Mesenchymal stem cell (in vitro differentiated cells and primary cell): ENCODE measurements around the gene ZNRF2. TPM values are rescaled to one million over a fixed set of nuclear protein-coding genes. Genes with fewer than 3 reads are reported as not detected.
A peak's percentile ranks its signal among the peaks of the same experiment; 100 is the strongest.

Experiments
- DNase-seq: peaks from one replicate; pipeline ENCODE4 v3.0.0-alpha.2; 2013
- H2AFZ ChIP-seq: one replicate; pipeline ENCODE4 v1.6.1; 2013; ENCODE audit warnings: low read depth, mild to moderate bottlenecking, control low read depth, inconsistent platforms, low read length, moderate library complexity
- H2AK5ac ChIP-seq: 2 replicates; pipeline ENCODE4 v1.6.1; 2013; ENCODE audit warnings: low read length, moderate library complexity, mild to moderate bottlenecking, inconsistent platforms; ENCODE audit not compliant: severe bottlenecking
- H2BK120ac ChIP-seq: one replicate; pipeline ENCODE4 v1.6.1; 2013; ENCODE audit warnings: low read depth, mild to moderate bottlenecking, inconsistent platforms, low read length, moderate library complexity
- H2BK12ac ChIP-seq, 2 experiments: one replicate each; pipeline ENCODE4 v1.6.1; 2013; ENCODE audit warnings: inconsistent platforms in 2 of 2, low read length in 2 of 2, mild to moderate bottlenecking in 2 of 2, moderate library complexity in 2 of 2, control low read depth in 1 of 2
- H2BK15ac ChIP-seq: one replicate; pipeline ENCODE4 v1.6.1; 2013; ENCODE audit warnings: mild to moderate bottlenecking, low read depth, inconsistent platforms; ENCODE audit not compliant: poor library complexity, severe bottlenecking
- H2BK5ac ChIP-seq: 2 replicates; pipeline ENCODE4 v1.6.1; 2013; ENCODE audit warnings: low read depth, mild to moderate bottlenecking, low read length, control low read depth, inconsistent platforms; ENCODE audit not compliant: poor library complexity, severe bottlenecking
- H3K14ac ChIP-seq, 2 experiments: one replicate each; pipeline ENCODE4 v1.6.1; 2013; ENCODE audit warnings: inconsistent platforms in 2 of 2, low read length in 2 of 2, control low read depth in 1 of 2, mild to moderate bottlenecking in 1 of 2, moderate library complexity in 1 of 2
- H3K18ac ChIP-seq, 2 experiments: one replicate each; pipeline ENCODE4 v1.6.1; 2013; ENCODE audit warnings: inconsistent platforms in 2 of 2, low read length in 2 of 2, control low read depth in 1 of 2, low read depth in 1 of 2, mild to moderate bottlenecking in 1 of 2
- H3K23ac ChIP-seq, 2 experiments: one replicate each; pipeline ENCODE4 v1.6.1; 2013; ENCODE audit warnings: inconsistent platforms in 2 of 2, low read length in 2 of 2, mild to moderate bottlenecking in 2 of 2, moderate library complexity in 2 of 2, control low read depth in 1 of 2
- H3K27ac ChIP-seq: 2 replicates; pipeline ENCODE4 v1.5.1; 2013; ENCODE audit warnings: mild to moderate bottlenecking, moderate library complexity, low read length, control low read depth, inconsistent platforms; ENCODE audit not compliant: poor library complexity, severe bottlenecking
- H3K27me3 ChIP-seq, 2 experiments: 2 replicates each; pipeline versions ENCODE4 v1.6.1 to v1.7.0; 2013; ENCODE audit warnings: low read length in 2 of 2, mild to moderate bottlenecking in 2 of 2, moderate library complexity in 2 of 2, control low read depth in 1 of 2, inconsistent platforms in 1 of 2; ENCODE audit not compliant: control insufficient read depth in 1 of 2, insufficient read depth in 1 of 2
- H3K36me3 ChIP-seq, 2 experiments: 2 replicates each; pipeline versions ENCODE4 v1.6.1 to v1.7.0; 2013; ENCODE audit warnings: low read length in 2 of 2, control low read depth in 1 of 2, inconsistent platforms in 1 of 2, low read depth in 1 of 2, mild to moderate bottlenecking in 1 of 2; ENCODE audit not compliant: insufficient read depth in 2 of 2, control insufficient read depth in 1 of 2
- H3K4ac ChIP-seq, 2 experiments: one replicate each; pipeline ENCODE4 v1.6.1; 2013; ENCODE audit warnings: inconsistent platforms in 2 of 2, low read length in 2 of 2, mild to moderate bottlenecking in 2 of 2, moderate library complexity in 2 of 2, control low read depth in 1 of 2, low read depth in 1 of 2
- H3K4me1 ChIP-seq: 2 replicates; pipeline ENCODE4 v1.6.1; 2013; ENCODE audit warnings: low read depth, low read length, control low read depth; ENCODE audit not compliant: control insufficient read depth, insufficient read depth
- H3K4me2 ChIP-seq: 2 replicates; pipeline ENCODE4 v1.6.1; 2013; ENCODE audit warnings: low read length, mild to moderate bottlenecking, inconsistent platforms; ENCODE audit not compliant: poor library complexity, severe bottlenecking
- H3K4me3 ChIP-seq, 2 experiments: 2 replicates each; pipeline versions ENCODE4 v1.5.1 to v1.7.0; 2013; ENCODE audit warnings: low read length in 2 of 2, mild to moderate bottlenecking in 2 of 2, control low read depth in 1 of 2, low read depth in 1 of 2; ENCODE audit not compliant: insufficient read depth in 1 of 2
- H3K79me1 ChIP-seq: replicated peaks from 2 replicates; pipeline ENCODE4 v1.6.1; 2013; ENCODE audit warnings: mild to moderate bottlenecking, control low read depth, low read length, inconsistent platforms; ENCODE audit not compliant: poor library complexity, severe bottlenecking
- H3K9ac ChIP-seq: 2 replicates; pipeline ENCODE4 v1.7.0; 2013; ENCODE audit warnings: mild to moderate bottlenecking, low read length, moderate library complexity
- H3K9me3 ChIP-seq: 2 replicates; pipeline ENCODE4 v1.7.0; 2013; ENCODE audit warnings: mild to moderate bottlenecking, low read length; ENCODE audit not compliant: control insufficient read depth
- H4K8ac ChIP-seq: one replicate; pipeline ENCODE4 v1.6.1; 2013; ENCODE audit warnings: inconsistent platforms, mild to moderate bottlenecking, low read length, moderate library complexity
- H4K91ac ChIP-seq: one replicate; pipeline ENCODE4 v1.6.1; 2013; ENCODE audit warnings: mild to moderate bottlenecking, low read length, inconsistent platforms
- WGBS: methylation state at CpG from one replicate; pipeline ENCODE4 v1.1.7; 2013; ENCODE audit warnings: mixed read lengths; 5-methylcytosine and 5-hydroxymethylcytosine counted together
- small RNA-seq: library from polyadenylated mRNA; stranded (forward); fragments of <200 nt; extraction: miRNeasy Mini kit (QIAGEN cat#:217004); gene quantifications from one replicate; pipeline ENCODE3, GENCODE V24; 2013; ENCODE audit warnings: low read depth

The ZNRF2 gene

DNA sequence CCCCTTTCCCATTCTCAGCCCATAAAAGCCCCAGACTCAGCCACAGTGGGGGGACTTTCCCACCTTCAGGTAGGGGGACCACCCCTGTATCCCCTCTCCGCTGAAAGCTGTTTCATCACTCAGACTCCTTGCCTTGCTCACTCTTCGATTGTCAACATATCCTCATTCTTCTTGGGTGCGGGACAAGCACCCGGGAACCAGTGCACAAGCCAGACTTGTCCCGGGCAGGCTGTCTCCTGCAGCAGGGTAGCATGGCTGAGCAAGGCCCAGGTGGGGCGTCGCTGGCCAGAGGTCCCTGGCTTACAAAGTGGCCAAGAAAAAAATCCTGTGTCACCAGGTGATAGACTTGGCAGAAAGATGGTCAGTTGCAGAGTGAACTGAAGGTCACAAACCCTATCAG is 129.5 kb downstream of the ZNRF2 start:
- Histone ChIP-seq H4K8ac (no peak overlapping the region), H2BK15ac (no peak overlapping the region), H3K9me3 (no peaks in the 10 kb centered on the region), H3K27me3 (no peaks in the 10 kb centered on the region), H2AK5ac (peak overlapping the region; percentile 6), H2BK120ac (no peak overlapping the region), H2BK12ac (no peak overlapping the region), H3K14ac (no peak overlapping the region), H3K23ac (no peak overlapping the region), H3K27ac (no peak overlapping the region), H3K36me3 (no peaks in the 10 kb centered on the region), H3K79me1 (no peaks in the 10 kb centered on the region), H3K4me1 (peaks cover 2% of the 10 kb centered on the region), H2BK5ac (no peak overlapping the region), H3K18ac (no peak overlapping the region), H2AFZ (no peak overlapping the region), H3K9ac (no peak overlapping the region), H3K4ac (no peak overlapping the region), H4K91ac (no peak overlapping the region), H3K4me3 (no peak overlapping the region), H3K4me2 (no peak overlapping the region)
- DNase-seq = no peak
- WGBS = 96% methylated on average over 7 of the region's 7 CpGs

Small RNA genes lying within 50 kb of the gene (small RNA-seq; reads per million reads assigned to genes)
- not detected for gene MIR550A1
